Bone marrow (tissue), 2 donors: ENCODE results near the gene IGF1.
A peak's percentile ranks its signal among the peaks of the same experiment; 100 is the strongest.

ENCODE experiments used
- DNase-seq, 2 donors: peaks; one replicate each; lab custom pipeline; 2025; lab: John Stamatoyannopoulos, UW

Gene IGF1

DNA sequence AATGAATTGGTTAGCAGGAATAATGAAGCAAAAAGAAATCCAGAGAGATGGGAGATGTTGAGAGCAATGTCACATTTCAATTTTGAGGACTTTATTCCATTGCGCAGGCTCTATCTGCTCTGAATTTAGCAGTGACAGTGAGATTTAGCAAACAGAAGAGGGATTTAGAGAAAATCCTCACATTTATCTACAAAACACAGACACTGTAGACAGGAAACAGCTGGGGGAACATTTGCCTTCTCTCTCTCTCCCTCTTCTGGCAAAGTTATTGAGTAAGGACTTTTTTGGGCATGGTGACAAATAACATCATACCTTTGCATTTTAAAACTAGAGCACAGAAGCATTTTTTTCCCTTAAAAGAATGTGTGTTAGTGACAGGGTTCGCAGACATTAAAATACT lies at the start of gene IGF1:
IGF1 (minus strand) TSS at position 158 of the 400 bp plus-strand sequence. CDS start 182 bp downstream, outside the sequence.
- DNase-seq: peak in 1 of 2 donors; percentile 81

DNA sequence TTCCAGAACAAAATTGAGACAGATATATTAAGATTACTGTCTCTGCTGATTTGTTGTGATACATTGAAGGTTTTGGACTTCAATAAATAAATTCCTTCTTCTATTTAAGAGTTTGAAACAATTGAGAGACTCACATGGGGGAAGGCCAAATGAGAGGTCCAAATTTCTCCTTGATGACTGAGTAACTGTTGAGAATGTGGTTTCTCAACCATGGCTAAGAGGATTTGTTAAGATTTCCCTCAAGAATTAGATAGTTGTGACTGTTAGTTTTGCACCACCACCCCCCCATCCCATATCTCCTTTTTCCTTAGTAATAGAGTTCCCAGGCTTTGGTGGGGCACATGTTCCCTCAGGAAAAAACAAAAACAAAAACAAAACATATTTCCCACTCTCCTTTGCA lies 47.7 kb upstream of the IGF1 start:
- no peak for DNase-seq

DNA sequence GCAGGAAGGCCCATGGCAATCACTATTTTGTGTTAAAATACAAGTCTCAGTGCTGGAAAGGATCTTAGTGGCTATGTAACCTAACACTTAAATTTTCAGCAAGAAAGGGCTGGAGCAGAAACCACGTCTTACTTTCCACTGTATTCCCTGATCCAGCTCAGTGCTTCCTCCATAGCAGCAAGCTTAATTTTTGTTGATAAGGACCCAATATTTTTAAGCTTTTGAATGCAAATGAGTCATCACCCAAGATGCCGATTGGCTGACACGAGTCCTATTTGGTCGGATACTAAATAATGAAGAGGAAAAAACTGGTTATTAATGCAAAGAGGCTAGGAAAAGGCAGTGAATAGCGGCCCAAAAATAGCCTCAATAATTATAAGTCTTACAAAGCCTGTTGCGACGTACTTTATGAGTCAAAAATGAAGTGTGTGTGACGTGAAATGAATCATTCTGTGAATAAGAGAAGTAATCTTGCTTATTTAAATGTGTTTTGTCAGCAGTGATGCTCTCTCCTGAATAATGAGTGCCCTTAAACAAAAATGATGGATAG lies 46.9 kb upstream of the IGF1 start:
- DNase-seq: no peak

DNA sequence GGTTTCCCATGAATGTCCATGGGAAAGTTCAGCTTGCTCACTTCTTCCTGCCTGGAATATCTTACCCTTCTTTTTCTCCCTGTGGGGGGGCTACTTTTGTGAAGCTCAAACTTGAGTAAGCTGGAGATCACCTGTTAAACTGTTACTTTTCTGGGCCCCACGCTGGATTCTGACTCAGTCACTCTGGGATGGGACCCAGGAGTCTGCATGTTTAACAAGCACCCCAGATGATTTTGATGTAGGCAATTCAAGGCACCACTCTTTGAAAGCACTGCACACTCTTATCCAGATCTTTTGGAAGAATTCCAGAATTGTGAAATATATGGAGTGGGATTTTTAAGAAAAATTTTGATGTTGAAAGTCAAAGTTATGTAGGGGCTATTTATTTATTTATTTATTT lies 46.3 kb upstream of the IGF1 start:
- no peak for DNase-seq

- no peak for DNase-seq
These were observed 42.4 kb upstream of the IGF1 start for GRCh38 chr12:102522768-102523167.

- no peak for DNase-seq
These were observed 41.4 kb upstream of the IGF1 start for GRCh38 chr12:102521662-102522277.

DNA sequence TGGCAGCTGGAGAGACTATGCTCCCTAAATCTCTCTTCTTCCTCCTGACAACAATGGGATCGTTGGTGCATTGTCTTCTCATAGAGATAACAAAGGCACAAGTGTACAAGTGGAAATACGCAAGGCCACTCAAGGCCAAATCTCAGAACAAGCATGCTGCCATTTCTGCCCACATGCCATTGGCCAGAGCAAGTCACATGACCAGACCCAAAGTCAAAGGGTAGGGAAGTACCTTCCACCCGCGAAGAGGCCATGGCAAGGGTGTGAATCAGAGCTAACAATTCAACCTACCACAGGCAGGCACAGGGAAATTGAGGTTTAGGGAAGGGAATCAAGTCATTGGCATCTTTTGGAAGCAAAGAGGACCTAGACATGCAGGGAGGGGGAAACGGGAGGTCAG lies 38.5 kb upstream of the IGF1 start:
- DNase-seq: no peak

- DNase-seq: no peak
These were observed 34.3 kb upstream of the IGF1 start for GRCh38 chr12:102514696-102515095.

DNA sequence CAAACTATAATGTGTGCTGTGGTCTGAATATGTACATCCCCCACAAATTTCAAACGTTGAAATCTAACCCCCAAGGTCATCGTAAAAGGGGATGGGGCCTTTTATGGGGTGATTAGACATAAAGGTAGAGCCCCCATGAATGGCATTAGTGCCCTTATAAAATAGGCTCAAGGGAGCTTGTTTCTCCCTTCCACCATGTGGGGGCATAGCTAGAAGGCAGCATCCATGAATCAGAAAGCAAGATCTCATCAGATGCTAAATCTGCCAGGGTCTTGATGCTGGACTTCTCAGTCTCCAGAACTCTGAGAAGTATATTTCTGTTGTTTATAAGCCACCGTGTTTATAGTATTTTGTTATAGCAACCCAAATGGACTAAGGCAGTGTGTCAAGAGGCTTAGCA lies 33.4 kb upstream of the IGF1 start:
- DNase-seq: no peak

- DNase-seq: no peak
These were observed 32.9 kb upstream of the IGF1 start for GRCh38 chr12:102513272-102513671.

- DNase-seq: no peak
These were observed 32.2 kb upstream of the IGF1 start for GRCh38 chr12:102512523-102512922.

GRCh38 chr12:102511575-102511974 lies 31.2 kb upstream of the IGF1 start:
- no peak for DNase-seq

- DNase-seq: no peak
These were observed 30.1 kb upstream of the IGF1 start for GRCh38 chr12:102510463-102510862.

DNA sequence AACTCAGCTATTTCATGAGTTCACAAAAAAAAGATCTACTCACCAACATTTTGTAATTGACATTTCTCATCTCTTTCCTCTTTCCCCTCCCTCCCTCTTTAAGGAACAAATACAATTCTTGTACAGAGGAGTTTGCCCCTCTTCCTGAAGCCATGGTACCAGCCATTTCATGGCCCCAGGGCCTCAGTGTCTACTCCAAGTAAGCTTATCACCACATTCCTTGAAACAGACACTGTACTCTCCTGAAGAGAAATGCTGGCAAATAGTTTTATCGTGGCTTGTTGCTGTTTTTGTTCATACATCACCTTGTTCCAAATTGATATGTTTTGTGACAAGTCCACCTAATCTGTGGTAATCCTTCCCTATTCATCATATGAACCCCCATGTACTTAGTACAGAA lies 29.7 kb upstream of the IGF1 start:
- no peak for DNase-seq

DNA sequence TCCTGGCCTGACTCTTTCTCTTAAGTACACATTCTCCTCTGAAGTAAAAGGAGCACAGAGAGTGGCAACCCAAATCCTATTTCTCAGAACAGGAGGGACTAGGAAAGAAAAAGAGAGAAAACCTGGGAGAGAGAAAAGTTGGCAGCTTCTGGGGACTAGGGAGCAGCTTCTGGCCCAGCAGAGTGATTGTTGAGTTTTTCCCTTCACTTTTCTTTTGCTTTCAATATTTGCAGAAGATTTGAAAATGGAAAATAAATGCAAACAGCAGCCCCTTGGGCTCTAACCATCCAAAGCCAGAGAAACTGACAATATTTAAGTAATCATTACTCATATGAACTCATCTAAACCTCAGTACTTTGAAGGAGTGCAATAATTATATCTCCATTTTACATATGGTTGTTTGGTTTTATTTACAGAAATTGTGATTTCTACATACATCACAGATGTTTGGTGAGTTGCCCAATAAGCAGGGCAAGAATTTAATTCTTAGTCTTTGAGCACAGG lies 28.8 kb upstream of the IGF1 start:
- DNase-seq: no peak

DNA sequence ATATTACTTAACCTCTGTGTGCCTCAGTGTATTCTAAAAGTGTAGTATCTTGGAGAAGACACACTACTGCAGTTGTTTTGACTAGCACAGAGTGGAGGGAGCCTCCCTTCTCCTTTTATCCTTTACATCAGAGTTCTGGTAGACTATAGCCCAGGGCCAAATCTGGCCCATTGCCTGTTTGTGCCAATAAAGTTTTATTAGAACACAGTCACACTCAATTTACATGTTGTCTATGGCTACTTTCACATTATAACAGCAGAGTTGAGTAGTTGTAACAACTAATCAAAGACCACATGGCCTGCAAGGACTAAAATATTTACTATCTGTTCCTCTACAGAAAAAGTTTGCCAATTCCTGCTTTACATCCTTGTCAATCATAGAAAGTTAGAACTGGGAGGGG lies 27.7 kb upstream of the IGF1 start:
- DNase-seq: no peak

DNA sequence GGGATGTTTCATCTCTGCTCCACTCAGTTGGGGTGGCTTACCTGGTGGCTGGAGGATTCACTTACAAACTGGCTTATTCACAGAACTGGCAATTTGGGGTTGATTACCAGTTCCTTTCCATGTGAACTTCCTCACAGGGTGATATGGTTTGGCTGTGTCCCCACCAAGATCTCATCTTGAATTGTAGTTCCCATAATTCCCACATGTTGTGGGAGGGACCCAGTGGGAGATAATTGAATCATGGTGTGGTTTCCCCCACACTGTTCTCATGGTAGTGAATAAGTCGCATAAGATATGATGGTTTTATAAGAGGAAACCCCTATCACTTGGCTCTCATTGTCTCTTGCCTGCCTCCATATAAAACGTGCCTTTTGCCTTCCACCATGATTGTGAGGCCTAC lies 26.9 kb upstream of the IGF1 start:
- DNase-seq: no peak

GRCh38 chr12:102504871-102505270 lies 24.5 kb upstream of the IGF1 start:
- DNase-seq: no peak

- DNase-seq: no peak
These were observed 23.9 kb upstream of the IGF1 start for GRCh38 chr12:102504280-102504679.

- DNase-seq: no peak
These were observed 23.5 kb upstream of the IGF1 start for GRCh38 chr12:102503831-102504230.

- DNase-seq: no peak
These were observed 22.8 kb upstream of the IGF1 start for GRCh38 chr12:102503056-102503681.

GRCh38 chr12:102501773-102502172 lies 21.4 kb upstream of the IGF1 start:
- DNase-seq: no peak

- no peak for DNase-seq
These were observed 18.1 kb upstream of the IGF1 start for GRCh38 chr12:102498471-102498870.

- DNase-seq: no peak
These were observed 17.4 kb upstream of the IGF1 start for GRCh38 chr12:102497743-102498142.
